Heart left ventricle (tissue), 13 donors: ENCODE measurements around the gene RPS2.

Source experiments
- POLR2A ChIP-seq, 2 donors: fragments of 450-650 bp; IDR thresholded peaks; one replicate each; pipeline ENCODE4 v1.6.1; 2017; ENCODE audit warnings: antibody characterized with exemption in 2 of 2, mild to moderate bottlenecking in 2 of 2, moderate library complexity in 2 of 2
- TF ChIP-seq, protein P1 (sequence below), 12 donors: fragments of 200-600 bp; sonication (generic) in 4 of 12; IDR thresholded peaks; one replicate each; pipeline versions ENCODE4 v1.5.0 to v1.8.0; 2018 to 2022; ENCODE audit warnings: antibody characterized with exemption in 12 of 12, mild to moderate bottlenecking in 5 of 12
- donor health status: ischemic (EF 13 %, LVEDD 7.1; RV severe dilation, severe dysfunction).
- donor health status: DM: no; HTN: yes; CAD: no.
- donor health status: DM: no; HTN: no; CAD: no.
- donor health status: ischemic (EF 25% LVEDD 6.9; RV normal size, moderate dysfunction).
- donor health status: ischemic (EF 25% LVEDD 5.7; RV mildly dilated, moderate dysfunction).
- donor health status: ischemic (EF 35%, LVEDD 5.7; RV mildly dilated, moderate dysfunction).
- donor health status: nonischemic (EF 11% LVEDD 7.7; RV severe dilation, severe dysfunction).
- donor health status: DM: yes; HTN: yes; CAD: no.
- donor health status: PGD.
- donor health status: ischemic (EF 29% LVEDD 5.4; RV normal size, mild dysfunction).
- donor health status: nonischemic (EF 23%, LVEDD 6.1; RV moderate dilation, normal function).

DNA sequence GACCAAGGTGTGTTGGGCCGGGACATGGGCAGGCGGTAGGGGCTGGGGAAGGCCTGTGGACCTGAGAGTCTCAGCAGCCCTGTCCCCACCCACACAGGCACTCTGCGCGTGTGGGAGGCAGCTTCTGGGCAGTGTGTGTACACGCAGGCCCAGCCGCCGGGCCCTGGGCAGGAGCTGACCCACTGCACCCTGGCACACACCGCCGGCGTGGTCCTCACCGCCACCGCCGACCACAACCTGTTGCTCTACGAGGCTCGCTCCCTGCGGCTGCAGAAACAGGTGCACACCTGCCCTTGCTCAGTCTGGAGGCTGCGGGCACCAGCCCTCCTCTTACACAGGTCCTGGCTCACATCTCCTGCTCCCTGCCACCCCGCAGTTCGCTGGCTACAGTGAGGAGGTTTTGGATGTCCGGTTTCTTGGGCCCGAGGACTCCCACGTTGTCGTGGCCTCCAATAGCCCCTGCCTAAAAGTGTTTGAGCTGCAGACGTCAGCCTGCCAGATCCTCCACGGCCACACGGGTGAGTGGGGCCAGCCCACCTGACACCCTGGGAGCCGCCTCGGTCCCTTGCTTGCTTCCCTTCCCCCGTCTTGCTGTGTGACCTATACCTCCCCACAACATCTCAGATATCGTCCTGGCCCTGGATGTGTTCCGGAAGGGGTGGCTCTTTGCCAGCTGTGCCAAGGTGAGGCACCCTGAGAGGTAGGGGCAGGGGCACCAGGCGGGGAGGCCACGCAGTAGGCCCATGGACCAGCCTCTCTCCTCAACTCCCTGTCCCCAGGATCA, 11.0 kb upstream of the RPS2 start:
- TF ChIP-seq, protein P1, sequence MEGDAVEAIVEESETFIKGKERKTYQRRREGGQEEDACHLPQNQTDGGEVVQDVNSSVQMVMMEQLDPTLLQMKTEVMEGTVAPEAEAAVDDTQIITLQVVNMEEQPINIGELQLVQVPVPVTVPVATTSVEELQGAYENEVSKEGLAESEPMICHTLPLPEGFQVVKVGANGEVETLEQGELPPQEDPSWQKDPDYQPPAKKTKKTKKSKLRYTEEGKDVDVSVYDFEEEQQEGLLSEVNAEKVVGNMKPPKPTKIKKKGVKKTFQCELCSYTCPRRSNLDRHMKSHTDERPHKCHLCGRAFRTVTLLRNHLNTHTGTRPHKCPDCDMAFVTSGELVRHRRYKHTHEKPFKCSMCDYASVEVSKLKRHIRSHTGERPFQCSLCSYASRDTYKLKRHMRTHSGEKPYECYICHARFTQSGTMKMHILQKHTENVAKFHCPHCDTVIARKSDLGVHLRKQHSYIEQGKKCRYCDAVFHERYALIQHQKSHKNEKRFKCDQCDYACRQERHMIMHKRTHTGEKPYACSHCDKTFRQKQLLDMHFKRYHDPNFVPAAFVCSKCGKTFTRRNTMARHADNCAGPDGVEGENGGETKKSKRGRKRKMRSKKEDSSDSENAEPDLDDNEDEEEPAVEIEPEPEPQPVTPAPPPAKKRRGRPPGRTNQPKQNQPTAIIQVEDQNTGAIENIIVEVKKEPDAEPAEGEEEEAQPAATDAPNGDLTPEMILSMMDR (IDR thresholded peaks at IDR 0.05), result no peak
- no peak for TF ChIP-seq POLR2A (IDR thresholded peaks at IDR 0.05)
